ENCODE results near the gene DNAJB2. TPM values are rescaled to one million over a fixed set of nuclear protein-coding genes. Genes with fewer than 3 reads are reported as not detected.

Gene DNAJB2
- total and polyA plus RNA-seq, 2 of the 8 experiments (the other 6 are each of a cell fraction or from before 2014, with no cell fraction given): 21.0 to 26.3 TPM

GRCh38 chr2:219243291-219243761 lies 35.8 kb upstream of the DNAJB2 start:
- Histone ChIP-seq H3K23ac (ENCODE audit: insufficient read length) (no peak overlapping the region), H3K9me3 (ENCODE audit: insufficient read depth in 2 of 2, low read depth in 1 of 2, low read length in 1 of 2) (no peaks in the 10 kb centered on the region), H2AK5ac (ENCODE audit: low read depth, low read length) (no peak overlapping the region), H3K27ac (ENCODE audit: low read depth, low read length) (no peak overlapping the region), H3K79me2 (ENCODE audit: control insufficient read depth in 1 of 2, insufficient read depth in 2 of 2, low read length in 2 of 2) (peaks cover 0 to 5% of the 10 kb centered on the region in 2 experiments; a peak in 1 of 4 replicates), H2AFZ (ENCODE audit: low read length) (no peak overlapping the region), H3K14ac (ENCODE audit: insufficient read length) (no peak overlapping the region), H4K8ac (ENCODE audit: extremely low read depth, insufficient read depth, low read length) (peak overlapping the region; percentile 93), H2BK20ac (ENCODE audit: low read length) (no peak overlapping the region), H2BK120ac (replicated peaks; ENCODE audit: low read depth, low read length) (no peak overlapping the region), H3K4me1 (replicated peaks in 1 of 4; ENCODE audit: control insufficient read depth in 3 of 4, insufficient read depth in 4 of 4, low read length in 3 of 4) (peaks cover 0 to 3% (median 3%) of the 10 kb centered on the region in 4 experiments; a peak in 3 of 7 replicates), H4K91ac (replicated peaks; ENCODE audit: insufficient read length, low read length) (no peak overlapping the region), H2BK15ac (ENCODE audit: low read length) (no peak overlapping the region), H3K56ac (replicated peaks; ENCODE audit: insufficient read length, low read depth, low read length) (no peak overlapping the region), H3K27me3 (replicated peaks in 1 of 4; ENCODE audit: control insufficient read depth in 3 of 4, extremely low read depth in 1 of 4, insufficient read depth in 3 of 4, low read length in 3 of 4) (no peaks in the 10 kb centered on the region), H3K23me2 (ENCODE audit: low read depth, low read length) (peaks cover 8% of the 10 kb centered on the region), H3K79me1 (ENCODE audit: low read depth, low read length) (0 out of 2 replicates have a peak, but pooled peaks cover 5% of the 10 kb centered on the region), H4K5ac (ENCODE audit: insufficient read length, low read depth, low read length) (no peak overlapping the region), H3K9ac (replicated peaks in 1 of 4; ENCODE audit: extremely low read depth in 1 of 4, low read depth in 3 of 4, low read length in 3 of 4) (no peak overlapping the region), H3K18ac (ENCODE audit: extremely low read depth, low read length) (no peak overlapping the region), H3K4ac (replicated peaks; ENCODE audit: insufficient read length, low read depth, low read length) (no peak overlapping the region), H3K4me3 (ENCODE audit: extremely low read depth in 1 of 4, insufficient read depth in 2 of 4, low read depth in 3 of 4, low read length in 4 of 4) (no peak overlapping the region), H3K4me2 (ENCODE audit: insufficient read depth in 1 of 2, low read depth in 2 of 2, low read length in 2 of 2) (no peak overlapping the region), H2BK5ac (ENCODE audit: low read depth, low read length) (no peak overlapping the region), H4K20me1 (replicated peaks in 1 of 2; ENCODE audit: control insufficient read depth in 1 of 2, insufficient read depth in 2 of 2, low read length in 2 of 2) (no peaks in the 10 kb centered on the region), H2BK12ac (ENCODE audit: low read depth, low read length) (no peak overlapping the region; the same call in 1 of the 2 replicates), H3K36me3 (ENCODE audit: control insufficient read depth in 2 of 4, insufficient read depth in 4 of 4, low read length in 3 of 4) (peaks cover 0 to 3% (median 0%) of the 10 kb centered on the region in 4 experiments; a peak in 2 of 8 replicates)
- TF ChIP-seq NRF1 (IDR thresholded peaks at IDR 0.05; ENCODE audit: low read depth, low read length): no peak
- no peak for TF ChIP-seq SUZ12 (IDR thresholded peaks at IDR 0.05; ENCODE audit: low read length)
- no peak for TF ChIP-seq JUN (IDR thresholded peaks at IDR 0.05; ENCODE audit: low read depth, low read length)
- FAIRE-seq (no peak), DNase-seq (ENCODE audit: low read depth in 1 of 2, low spot score in 2 of 2) (no peak)
- WGBS, 2 experiments (ENCODE audit: extremely low coverage in 1 of 2, insufficient coverage in 1 of 2, insufficient read length in 1 of 2, insufficient replicate concordance in 2 of 2, low coverage in 1 of 2, low lambda C conversion rate in 2 of 2, missing lambda C conversion rate in 1 of 2): 84% methylated on average over 28 of the region's 28 CpGs; no CpG with 5 or more reads in 1 of the 2 experiments
- ChIA-PET CTCF (ENCODE audit: partially characterized antibody) (interaction anchor here (0.8 to 3.0 kb wide), 2 partner anchors 10 to 55 kb away, joined by 3 to 18 read pairs; partner anchors contain the start of gene TUBA4B), POLR2A (ENCODE audit: partially characterized antibody) (interaction anchor here (0.9 to 14.9 kb wide), 3 partner anchors 10 to 22 kb away, joined by 3 to 190 read pairs (median 8); partner anchors contain the start of gene ABCB6)

All from H1 (cell line).